Measurements from ENCODE around the gene HPSE2.
"Not testable (repeated sequence)": the region's sequence is repeated elsewhere in the genome, so short reads cannot be mapped to it uniquely, and the experiment has no call there.

Gene HPSE2

DNA sequence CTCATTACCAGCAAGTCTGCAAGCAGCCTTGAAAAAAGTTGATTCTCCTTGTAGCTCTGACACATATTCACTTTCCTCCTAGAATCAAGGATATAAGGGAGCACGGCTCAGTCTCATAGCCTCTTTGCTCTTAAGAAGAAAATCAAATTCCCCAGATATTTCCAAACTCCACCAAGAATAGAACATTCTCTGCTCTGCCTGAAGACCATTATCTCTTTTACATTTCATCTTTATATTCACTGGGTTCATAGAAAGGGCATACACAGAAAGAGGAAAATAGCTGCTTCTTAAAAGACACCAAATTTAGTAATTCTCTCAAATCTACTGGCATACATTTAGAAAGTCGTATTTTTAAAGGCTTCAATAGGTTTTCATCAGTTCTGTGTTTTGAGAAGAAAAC, 92.0 kb downstream of the HPSE2 start:
- DNase-seq: no peak

DNA sequence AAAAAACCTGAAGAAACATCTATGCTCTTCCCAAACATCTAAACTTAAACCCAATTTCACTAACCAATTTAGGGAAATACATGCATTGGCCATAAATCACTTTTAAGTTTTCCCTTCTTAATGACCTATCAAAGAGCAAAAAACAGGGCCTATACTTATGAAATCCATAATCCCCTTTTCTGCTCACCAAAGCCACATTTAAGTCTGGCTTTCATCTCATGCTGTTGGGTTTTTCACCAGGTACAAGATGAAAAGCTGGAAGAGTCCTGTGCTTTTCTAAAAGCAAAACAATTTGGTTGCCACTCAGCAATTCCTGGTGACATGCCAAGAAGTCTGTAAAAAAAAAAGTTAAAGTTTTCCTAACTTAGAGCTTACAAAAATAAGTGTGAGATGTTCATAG, 92.6 kb downstream of the HPSE2 start:
- DNase-seq: no peak

- DNase-seq: not testable (repeated sequence)
These were observed 102.8 kb downstream of the HPSE2 start for GRCh38 chr10:99132897-99133296.

GRCh38 chr10:99125879-99126278, 109.8 kb downstream of the HPSE2 start:
- no peak for DNase-seq

DNA sequence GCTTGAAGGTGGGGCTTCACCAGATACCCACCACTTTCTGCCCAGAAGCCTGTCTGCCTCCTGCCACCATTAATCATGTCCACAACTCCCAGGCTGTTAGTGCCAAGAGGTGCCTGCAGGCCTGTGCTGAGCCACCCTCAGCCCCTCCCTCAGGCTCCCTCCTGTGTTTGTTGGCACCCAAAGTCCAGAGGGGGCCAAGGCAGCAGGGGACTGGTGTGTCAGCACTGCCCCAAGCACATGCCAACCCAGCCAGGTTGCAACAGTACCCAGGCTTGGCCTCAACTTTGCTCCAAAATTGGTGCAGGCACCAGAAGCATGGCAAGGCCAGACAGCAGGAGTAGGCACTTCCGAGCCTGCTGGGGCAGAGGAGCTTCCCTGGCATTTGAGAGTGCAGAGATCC, 111.3 kb downstream of the HPSE2 start:
- DNase-seq: no peak

GRCh38 chr10:99123851-99124250, 111.8 kb downstream of the HPSE2 start:
- no peak for DNase-seq

GRCh38 chr10:99123336-99123735, 112.3 kb downstream of the HPSE2 start:
- peak; percentile 41 for DNase-seq

- no peak for DNase-seq
These were observed 116.3 kb downstream of the HPSE2 start for GRCh38 chr10:99119258-99119748.

DNA sequence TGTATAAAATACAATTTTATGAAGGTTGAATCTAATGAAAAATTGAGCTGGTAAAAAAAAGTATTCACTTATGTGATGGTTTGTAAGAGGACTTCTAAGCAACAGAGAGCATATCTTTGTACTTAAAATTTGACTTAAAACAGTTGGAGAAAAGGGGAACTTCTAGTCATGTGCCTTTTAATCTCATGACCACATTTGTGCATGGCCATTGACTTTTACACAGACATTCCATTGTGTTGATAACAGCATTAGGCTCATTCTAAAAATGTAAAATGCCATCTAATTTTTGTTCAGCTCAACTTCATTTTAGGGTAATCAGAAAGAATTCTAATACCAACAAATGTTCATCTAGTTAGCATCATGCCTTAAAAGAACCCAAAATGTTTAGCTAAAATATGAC, 119.9 kb downstream of the HPSE2 start:
- peak; percentile 65 for DNase-seq

GRCh38 chr10:99085358-99085757, 150.3 kb downstream of the HPSE2 start:
- DNase-seq: no peak

DNA sequence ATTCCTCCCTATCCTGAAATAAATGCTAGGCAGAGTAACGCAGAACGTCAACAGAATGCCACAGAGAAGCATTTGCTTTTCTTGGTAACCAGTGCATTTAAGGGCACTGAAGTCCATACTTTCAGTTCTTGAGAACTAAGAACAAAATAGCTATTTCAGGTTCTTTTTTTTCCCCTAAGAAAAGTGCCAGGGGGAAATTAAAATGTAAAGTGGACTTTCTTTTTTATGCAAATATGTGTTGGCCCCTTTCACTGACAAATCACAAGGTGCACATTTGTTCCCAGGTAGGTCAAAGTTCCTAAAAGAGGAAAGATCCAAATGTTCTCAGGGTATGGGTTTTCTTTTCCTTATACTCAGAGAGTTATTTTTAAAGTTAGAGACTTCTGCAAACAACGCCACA, 151.5 kb downstream of the HPSE2 start:
- no peak for DNase-seq

GRCh38 chr10:99080275-99080945, 155.2 kb downstream of the HPSE2 start:
- no peak for DNase-seq

DNA sequence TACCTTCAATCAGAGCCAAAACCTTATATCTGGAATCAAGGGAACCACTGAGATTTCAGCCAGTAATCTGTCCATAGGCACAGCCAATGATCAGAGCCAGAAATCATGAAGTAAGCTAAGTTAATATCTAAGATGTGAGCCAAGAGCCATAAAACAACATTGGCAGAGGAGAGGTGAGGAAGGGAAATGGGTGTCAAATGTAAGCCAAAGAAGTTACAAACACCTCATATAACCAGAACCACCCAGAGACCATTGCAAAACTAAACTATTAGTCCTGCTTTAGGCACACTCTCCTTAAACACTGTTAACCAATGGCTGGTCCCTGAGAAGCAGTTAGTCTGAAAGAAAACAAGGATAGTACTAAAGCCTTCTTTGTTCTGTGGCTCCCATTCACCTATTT, 173.1 kb downstream of the HPSE2 start:
- DNase-seq: no peak

- no peak for DNase-seq
These were observed 176.9 kb downstream of the HPSE2 start for GRCh38 chr10:99058762-99059161.

GRCh38 chr10:99057936-99058690, 177.5 kb downstream of the HPSE2 start:
- no peak for DNase-seq

GRCh38 chr10:99045671-99046070, 190.0 kb downstream of the HPSE2 start:
- DNase-seq: no peak

GRCh38 chr10:99042051-99042771, 193.4 kb downstream of the HPSE2 start:
- no peak for DNase-seq

DNA sequence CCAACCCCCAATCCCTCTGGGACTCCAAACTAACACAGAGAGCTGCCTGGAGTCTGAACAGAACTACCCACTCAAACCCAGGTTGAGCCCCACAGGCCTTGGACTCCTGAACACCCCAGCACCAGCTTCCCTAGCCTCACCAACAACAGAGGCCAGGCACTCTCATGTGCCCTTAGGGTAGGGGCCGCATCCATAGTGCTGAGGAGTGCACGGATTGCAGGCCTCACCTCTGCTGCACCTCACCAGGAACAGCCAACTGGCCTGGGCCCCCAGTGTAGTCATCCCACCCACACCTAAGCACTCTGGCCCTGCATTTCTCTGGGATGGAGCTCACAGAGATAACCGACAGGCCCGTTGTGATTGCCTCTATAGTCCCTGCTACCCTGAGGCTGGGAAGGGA, 194.2 kb downstream of the HPSE2 start:
- DNase-seq: no peak

DNA sequence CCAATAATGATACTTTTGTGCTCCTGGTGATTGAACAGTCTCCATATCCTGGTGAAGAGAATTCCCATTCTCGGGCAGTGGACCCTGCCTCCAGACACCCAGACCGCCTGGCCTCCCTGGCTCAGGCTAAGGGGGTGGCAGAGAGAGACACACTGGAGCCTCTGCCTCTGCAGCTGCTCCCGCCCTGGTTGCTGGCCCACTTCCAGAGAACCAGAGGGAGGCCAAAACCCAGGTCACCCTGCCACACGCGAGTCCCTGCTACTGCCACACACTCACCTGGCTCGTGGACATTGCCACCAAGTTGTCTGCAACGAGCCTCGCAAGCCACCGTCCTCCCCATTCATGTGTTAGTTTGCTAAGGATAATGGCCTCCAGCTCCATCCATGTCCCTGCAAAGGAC, 221.8 kb downstream of the HPSE2 start:
- no peak for DNase-seq

DNA sequence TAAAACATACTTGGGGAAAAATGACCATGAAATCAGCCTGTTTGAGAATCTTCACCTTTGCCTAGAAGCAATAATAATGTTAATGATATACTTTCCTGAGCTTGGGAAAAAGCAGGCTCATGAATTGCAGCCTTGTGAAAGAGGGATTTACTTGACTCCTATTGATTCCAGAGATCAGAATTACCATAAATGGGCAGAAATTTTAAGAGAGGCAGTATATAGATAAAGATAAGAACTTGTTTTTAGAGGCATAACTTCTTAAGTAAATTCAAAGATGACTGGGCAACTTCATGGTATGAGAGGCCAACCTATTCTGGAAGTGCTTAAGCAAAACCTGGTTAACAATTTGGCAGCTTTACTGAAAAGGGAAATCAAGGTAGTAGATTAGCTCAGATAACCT, 225.4 kb downstream of the HPSE2 start:
- no peak for DNase-seq

DNA sequence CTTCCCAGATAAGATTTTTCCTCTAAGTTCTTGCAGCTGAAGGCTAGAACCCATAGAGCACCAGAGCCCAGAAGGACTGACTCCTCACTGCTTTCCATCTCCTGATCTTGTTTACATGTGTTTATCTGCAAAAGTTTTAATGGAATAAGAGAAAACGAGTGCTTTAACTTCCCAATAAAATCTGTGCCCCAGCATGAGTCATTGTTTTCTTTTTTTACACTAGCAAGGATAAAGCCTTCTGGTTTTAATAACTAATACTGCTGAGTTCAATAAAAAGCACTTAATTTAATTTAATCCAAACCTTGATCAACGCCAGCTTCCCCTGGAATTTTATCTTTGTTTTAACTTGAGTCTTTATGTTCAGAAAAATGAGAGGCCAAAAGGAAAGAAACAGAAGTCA, 227.6 kb downstream of the HPSE2 start:
- DNase-seq: no peak

- DNase-seq: no peak
These were observed 228.2 kb downstream of the HPSE2 start for GRCh38 chr10:99007457-99007856.

GRCh38 chr10:99005254-99005653, 230.4 kb downstream of the HPSE2 start:
- no peak for DNase-seq

DNA sequence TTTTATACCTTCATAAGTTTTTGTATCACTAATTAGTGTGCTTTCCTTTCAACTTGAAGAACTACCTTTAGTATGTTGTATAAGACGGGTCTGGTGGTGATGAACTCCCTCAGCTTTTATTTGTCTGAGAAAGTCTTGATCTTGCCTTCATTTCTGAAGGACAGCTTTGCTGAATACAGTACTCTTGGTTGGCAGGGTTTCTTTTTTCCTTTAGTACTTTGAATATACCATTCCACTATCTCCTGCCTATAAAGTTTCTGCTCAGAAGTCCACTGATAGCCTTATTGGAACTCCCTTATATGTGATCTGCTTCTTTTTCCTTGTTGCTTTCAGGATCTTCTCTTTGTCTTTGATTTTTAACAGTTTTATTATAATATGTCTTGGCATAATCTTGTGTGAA, 230.9 kb downstream of the HPSE2 start:
- no peak for DNase-seq
